HG03103 (cell line): Measurements from ENCODE around the gene ZNF217.
"Not testable (repeated sequence)": the region's sequence is repeated elsewhere in the genome, so short reads cannot be mapped to it uniquely, and the experiment has no call there.

Experiments used
- ATAC-seq: cut with Tn5 transposase; IDR thresholded peaks from one replicate; pipeline ENCODE4 v1.9.1; 2021; ENCODE audit warnings: low read depth; ENCODE audit not compliant: unreplicated experiment

Gene ZNF217

DNA sequence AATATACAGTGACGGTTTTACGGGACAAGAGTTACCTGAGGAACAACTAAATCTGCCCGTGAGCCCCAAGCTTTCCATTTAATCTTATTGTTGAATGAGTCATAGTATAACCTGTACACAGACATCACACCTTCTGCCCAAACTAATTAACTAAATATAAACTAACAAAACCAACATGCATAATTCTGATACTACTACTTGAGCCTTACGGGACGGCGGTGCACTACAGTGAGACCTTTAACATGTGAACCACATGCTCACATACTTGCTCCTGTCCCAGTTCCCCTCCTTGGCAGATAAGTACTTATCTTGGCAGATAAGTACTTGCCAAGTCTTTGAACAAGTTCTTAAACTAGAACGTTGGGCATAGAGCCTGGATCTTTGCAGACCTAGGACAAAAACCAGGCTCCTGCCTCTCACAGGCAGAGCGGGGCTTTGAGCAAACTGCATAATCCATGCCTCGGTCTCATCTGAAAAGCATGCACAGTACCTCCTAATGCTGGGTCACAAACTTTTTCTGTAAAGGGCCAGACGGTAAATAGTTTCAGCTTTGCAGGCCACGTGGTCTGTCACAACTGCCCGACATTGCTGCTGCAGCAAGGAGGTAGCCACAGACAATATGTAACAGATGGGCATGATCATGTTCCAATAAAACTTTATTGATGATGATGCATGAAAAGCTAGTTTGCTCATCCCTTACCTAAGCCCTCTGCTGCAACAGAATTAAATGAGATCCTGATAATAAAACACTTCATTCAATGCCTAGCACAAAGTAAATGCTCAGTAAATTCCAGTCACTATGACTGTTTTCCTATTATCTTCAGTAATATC lies 23.0 kb downstream of the ZNF217 start:
- ATAC-seq = no peak

DNA sequence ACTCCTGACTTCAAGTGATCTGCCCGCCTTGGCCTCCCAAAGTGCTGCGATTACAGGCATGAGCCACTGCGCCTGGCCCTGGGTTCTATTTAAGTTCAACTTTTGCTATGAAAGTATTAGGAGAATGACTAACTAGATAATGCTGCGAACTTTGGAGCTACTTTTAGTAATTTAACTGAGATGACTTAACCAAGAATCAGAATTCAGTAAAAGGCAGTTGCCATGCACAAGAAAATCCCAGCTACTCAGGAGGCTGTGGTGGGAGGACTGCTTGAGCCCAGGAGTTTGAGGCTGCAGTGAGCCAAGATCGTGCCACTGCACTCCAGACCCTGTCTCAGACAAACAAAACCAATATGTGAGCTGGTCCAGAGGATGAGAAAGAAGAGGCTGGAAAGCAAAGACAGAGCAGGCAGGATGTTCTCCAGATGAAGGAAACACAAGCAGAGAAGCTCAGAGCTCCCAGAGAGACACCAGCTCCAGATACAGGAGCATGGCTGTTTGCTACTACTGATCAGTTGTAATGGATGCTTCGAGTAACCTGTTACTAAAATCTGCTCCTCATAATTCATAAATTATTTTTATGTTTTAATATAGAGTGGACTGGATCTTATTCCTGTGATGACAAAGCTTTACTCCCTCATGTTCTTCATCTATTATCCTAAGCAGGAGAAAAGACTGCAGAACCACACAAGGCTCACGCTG lies 23.9 kb downstream of the ZNF217 start:
- ATAC-seq = no peak

GRCh38 chr20:53569005-53569404 lies 24.6 kb downstream of the ZNF217 start:
- ATAC-seq = no peak

- ATAC-seq = no peak
Measured at GRCh38 chr20:53568351-53568750, 25.3 kb downstream of the ZNF217 start.

GRCh38 chr20:53567379-53567917 lies 26.2 kb downstream of the ZNF217 start:
- no peak for ATAC-seq

GRCh38 chr20:53566623-53567022 lies 27.0 kb downstream of the ZNF217 start:
- ATAC-seq = not testable (repeated sequence)

DNA sequence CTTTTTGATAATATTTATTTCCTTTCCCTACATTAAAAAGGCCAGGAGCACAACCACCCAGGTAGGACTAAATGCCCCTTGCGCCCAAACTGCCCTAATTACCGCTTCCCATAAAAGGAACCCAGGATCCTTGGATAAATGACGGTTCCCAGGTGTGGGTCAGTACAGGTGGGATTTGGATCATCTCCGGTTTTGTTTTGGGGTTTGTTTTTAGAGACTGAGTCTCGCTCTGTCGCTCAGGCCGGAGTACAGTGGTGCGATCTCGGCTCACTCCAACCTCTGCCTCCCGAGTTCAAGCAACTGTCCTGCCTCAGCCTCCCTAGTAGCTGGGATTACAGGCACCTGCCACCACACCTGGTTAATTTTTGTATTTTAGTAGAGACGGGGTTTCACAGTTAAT lies 28.4 kb downstream of the ZNF217 start:
- ATAC-seq = no peak

- ATAC-seq = not testable (repeated sequence)
Measured at GRCh38 chr20:53562104-53562764, 31.4 kb downstream of the ZNF217 start.

GRCh38 chr20:53561505-53561904 lies 32.1 kb downstream of the ZNF217 start:
- no peak for ATAC-seq

DNA sequence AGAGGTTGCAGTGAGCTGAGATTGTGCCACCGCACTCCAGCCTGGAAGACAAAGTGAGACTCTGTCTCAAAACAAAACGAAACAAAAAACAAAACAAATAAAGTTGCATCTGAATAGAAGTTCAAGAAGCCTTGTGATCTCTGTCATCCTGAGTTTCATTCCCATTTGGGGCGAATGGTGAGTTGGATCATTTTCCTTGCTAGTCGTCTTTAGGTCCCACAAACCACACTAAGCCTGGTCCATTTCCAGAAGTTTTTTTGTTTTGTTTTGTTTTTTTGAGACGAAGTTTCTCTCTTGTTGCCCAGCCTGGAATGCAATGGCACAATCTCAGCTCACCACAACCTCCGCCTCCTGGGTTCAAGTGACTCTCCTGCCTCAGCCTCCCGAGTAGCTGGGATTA lies 33.8 kb downstream of the ZNF217 start:
- ATAC-seq = no peak

GRCh38 chr20:53557130-53557529 lies 36.5 kb downstream of the ZNF217 start:
- no peak for ATAC-seq

- no peak for ATAC-seq
Measured at GRCh38 chr20:53556267-53556897, 37.3 kb downstream of the ZNF217 start.

DNA sequence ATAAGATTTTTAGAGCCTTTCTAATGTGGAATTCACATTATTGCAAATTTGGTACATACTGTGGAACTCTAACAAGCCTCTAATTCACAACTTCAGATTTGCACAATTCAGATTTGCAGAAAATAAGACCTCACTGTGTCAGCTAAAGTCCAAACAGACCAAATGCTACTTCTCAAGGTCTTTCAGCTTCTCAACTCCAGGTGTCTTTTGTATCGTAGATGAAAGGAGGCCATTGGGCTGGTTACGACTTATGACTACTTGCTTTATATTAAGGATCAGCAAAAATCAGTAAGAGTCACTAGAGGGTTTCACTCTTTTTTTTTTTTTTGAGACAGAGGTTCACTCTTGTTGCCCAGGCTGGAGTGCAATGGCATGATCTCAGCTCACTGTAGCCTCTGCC lies 37.8 kb downstream of the ZNF217 start:
- no peak for ATAC-seq

DNA sequence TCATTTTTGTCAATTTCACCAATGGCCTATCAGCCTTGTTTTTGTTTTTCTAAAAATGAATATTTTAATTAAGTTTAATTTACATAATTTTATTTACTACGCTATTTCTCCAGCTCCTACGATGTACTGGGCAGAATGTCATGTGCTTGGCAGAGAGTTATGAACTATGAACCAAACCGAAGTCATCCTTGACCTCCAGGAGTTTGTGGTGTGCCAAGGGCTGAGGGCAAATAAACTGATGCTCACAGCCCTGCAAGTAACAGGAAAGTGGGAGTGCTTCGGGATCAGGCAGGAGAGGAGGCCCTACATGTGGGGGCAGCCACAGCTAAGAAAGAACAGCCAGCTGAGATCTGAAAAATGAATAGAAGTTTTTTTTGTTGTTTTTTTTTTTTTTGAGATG lies 38.6 kb downstream of the ZNF217 start:
- no peak for ATAC-seq

DNA sequence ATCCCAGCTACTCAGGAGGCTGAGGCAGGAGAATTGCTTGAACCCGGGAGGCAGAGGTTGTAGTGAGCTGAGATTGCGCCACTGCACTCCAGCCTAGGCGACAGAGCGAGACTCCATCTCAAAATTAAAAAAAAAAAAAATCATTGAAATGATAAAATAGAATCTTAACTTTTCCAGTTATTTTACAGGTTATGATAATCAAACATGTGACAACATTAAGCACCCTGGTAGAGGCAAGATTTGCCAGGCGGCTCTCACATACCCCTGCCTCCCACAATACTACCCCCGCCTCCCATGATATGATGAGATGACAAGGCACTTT lies 41.1 kb downstream of the ZNF217 start:
- ATAC-seq = not testable (repeated sequence)

DNA sequence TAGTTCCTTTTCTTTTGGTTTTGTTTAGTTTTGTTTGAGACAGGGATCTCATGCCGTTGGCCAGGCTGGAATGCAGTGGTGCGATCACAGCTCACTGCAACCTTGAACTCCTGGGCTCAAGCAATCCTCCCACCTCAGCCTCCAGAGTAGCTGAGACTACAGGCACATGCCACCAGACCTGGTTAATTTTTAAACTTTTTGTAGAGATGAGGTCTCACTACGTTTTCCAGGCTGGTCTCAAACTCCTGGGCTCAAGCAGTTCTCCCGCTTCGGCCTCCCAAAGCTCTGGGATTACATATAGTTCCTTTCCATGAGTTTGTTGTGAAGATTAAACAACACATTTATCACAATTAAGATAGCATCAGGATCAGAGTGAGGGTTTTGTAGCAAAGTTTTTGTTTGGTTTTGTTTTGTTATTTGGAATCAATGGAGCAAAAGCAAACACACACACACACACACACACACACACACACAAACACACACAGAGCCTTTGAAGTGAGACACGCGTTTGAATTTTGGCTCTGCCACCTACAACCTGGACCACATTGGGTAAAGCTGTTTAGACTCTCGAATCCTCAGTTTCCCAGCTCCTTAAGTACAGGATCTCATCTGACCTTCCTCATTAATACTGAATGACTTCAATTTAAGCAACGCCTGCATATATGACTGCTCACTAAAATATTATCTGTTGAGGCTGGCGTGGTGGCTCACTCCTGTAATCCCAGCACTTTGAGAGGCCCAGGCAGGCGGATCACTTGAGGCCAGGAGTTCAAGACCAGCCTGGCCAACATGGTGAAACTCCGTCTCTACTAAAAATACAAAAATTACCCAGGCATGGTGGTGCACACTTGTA lies 41.7 kb downstream of the ZNF217 start:
- not testable (repeated sequence) for ATAC-seq

- ATAC-seq = no peak
Measured at GRCh38 chr20:53550280-53551187, 43.1 kb downstream of the ZNF217 start.

- no peak for ATAC-seq
Measured at GRCh38 chr20:53547664-53548239, 45.9 kb downstream of the ZNF217 start.

GRCh38 chr20:53539516-53539915 lies 54.1 kb downstream of the ZNF217 start:
- no peak for ATAC-seq
